ENCODE measurements around the gene PDXDC1. TPM values are rescaled to one million over a fixed set of nuclear protein-coding genes. Genes with fewer than 3 reads are reported as not detected.
A peak's percentile ranks its signal among the peaks of the same experiment; 100 is the strongest.
"Not testable (repeated sequence)": the region's sequence is repeated elsewhere in the genome, so short reads cannot be mapped to it uniquely, and the experiment has no call there.

Gene PDXDC1
- total RNA-seq, 1 experiment from 2014 or later: 32.8 TPM

- DNase-seq (ENCODE audit: low spot score): not testable (repeated sequence)
Measured at GRCh38 chr16:15134752-15135482, 160.1 kb downstream of the PDXDC1 start.

- not testable (repeated sequence) for DNase-seq (ENCODE audit: low spot score)
Measured at GRCh38 chr16:15135483-15136360, 160.9 kb downstream of the PDXDC1 start.

DNA sequence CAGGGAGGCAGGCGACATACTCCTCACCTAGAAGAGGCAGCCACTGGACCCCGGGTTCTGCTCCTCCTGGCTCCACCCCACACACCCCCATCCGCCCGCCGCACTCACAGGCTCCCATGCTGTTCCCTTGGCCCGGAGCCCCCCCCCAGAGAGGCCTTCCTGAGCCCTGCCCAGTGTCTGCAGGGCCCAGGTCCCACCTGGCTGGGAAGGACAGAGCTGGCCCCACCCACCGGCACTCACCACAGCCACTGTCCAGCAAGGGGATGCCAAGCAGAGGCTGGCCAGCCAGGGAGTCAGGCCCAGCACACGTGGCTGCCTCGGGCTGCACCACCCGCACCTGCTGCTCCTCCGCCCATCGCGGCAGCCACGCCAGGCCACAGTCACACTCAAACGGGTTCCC, 162.7 kb downstream of the PDXDC1 start:
- not testable (repeated sequence) for DNase-seq (ENCODE audit: low spot score)

DNA sequence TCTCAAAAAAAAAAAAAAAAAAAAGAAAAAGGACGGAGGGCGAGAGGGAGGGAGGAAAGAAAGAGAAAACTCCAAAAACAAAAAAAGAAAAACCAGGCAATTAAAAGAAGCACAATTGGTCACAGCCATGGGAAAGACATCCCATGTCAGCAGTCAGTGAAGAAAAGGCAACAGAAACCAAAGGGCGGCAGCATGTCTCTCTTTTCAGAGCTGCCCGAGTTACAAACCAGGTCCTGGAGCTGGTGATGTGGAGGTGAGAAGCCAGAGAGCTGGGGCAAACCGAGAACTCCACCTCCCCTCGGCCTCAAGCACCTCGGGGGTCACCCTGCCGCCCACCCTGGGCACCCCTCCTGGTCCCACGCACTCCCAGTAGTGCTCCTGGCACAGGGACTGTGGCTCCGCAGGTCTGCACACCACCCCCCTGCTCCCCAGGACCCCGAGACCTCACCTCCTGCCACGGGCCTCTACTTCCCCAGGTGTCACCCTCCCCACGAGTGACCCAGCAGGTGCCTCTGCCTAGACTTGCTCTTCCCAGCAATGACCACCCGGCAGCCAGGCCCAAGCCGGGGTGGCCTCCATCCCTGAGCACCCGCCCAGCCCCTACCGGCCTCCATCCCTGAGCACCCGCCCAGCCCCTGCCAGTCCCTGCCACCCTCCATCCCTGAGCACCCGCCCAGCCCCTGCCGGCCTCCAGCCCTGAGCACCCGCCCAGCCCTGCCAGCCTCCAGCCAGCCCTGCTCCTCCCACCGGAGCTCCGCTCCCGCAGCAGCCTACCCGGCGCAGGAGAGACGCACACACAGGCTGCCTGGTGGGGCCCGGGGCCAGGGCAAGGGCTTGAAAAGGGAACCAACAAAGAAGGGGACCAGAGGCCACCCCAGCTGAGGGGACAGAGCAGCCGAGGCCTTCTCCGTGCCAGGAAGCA, 165.9 kb downstream of the PDXDC1 start:
- DNase-seq (ENCODE audit: low spot score): not testable (repeated sequence)

- no peak for DNase-seq (ENCODE audit: low spot score)
Measured at GRCh38 chr16:15141586-15141985, 166.8 kb downstream of the PDXDC1 start.

GRCh38 chr16:15142107-15142890, 167.5 kb downstream of the PDXDC1 start:
- DNase-seq (ENCODE audit: low spot score): not testable (repeated sequence)

DNA sequence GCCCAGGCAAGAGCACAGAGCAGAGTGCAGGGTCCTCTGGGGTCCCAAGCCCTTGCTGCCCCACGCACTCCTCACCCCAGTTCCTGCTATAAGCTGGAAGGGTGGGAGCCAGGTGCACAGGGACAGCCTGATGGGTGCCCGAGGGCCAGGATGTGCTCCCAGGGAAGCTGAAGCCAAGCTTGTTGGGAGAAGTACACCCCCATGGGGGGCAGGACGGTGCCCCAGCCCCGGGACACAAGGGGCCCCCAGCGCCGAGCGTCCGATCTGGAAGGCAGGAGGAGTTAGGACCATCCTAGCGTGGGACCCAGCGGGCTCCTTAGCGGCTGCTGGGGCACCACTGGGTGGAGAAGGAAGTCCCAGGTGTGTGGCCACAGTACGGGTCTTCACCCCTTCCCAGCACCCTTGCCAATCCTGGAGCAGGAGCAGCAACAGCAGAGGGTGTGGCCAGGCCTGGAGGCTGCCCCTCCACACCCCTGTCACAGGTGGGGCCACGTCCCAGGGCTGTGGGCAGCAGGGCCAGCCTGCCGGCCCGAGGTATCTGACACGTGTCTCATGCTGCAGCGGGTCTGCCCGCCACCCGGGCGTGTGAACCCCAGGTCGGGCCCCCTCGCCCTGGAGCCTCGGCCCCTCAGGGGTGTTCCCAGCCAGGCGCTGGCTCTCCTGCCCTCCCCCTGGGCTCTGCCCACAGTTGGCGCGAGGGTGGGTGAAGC, 168.2 kb downstream of the PDXDC1 start:
- DNase-seq (ENCODE audit: low spot score): not testable (repeated sequence)

DNA sequence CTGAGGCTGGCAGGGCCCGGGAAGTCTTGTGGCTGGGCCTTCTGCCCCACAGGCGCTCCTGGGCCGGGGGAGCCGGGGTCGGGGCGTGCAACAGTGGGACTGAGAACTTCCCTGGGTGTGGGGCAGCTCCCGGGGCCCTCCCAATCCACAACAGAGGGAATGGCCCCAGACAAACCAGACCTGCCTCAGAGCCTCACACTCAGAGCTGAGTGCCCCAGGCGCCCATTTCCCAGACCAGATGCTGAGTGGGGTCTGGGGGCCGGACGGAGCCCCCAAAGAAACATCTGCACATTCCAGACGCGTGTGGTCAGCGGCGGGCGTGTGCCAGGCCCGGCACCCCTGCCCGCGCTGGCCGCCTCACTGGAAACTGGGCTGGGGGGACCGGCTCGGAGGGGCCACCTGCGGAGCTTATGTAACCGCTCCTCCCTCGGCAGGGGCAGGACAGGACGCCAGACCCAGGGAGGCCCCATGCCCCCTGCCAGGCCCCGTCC, 168.8 kb downstream of the PDXDC1 start:
- not testable (repeated sequence) for DNase-seq (ENCODE audit: low spot score)

- DNase-seq (ENCODE audit: low spot score): peak; percentile 5
Measured at GRCh38 chr16:15144092-15144631, 169.3 kb downstream of the PDXDC1 start.

- not testable (repeated sequence) for DNase-seq (ENCODE audit: low spot score)
Measured at GRCh38 chr16:15144781-15145417, 170.1 kb downstream of the PDXDC1 start.

GRCh38 chr16:15145418-15146263, 170.8 kb downstream of the PDXDC1 start:
- DNase-seq (ENCODE audit: low spot score): not testable (repeated sequence)

- DNase-seq (ENCODE audit: low spot score): not testable (repeated sequence)
Measured at GRCh38 chr16:15146264-15146662, 171.4 kb downstream of the PDXDC1 start.

DNA sequence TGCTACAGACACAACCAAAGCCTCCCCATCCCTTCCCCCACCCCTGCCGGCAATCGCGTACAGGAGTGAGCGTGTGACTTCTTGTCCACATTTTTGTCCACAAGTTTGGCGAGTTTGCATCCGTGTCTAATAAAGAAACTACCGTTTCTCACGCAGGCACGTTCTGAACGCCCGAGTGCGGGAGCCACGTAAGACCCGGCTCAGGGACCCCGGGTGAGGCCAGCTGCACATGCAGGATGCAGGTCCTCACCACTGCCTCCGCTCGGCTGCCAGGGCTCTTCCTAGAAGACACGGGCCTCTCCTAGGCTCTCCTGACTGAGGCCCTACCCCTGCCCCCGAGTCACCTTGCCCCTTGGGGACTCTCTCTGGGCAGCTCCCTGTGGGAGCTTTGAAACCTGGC, 174.0 kb downstream of the PDXDC1 start:
- not testable (repeated sequence) for DNase-seq (ENCODE audit: low spot score)

DNA sequence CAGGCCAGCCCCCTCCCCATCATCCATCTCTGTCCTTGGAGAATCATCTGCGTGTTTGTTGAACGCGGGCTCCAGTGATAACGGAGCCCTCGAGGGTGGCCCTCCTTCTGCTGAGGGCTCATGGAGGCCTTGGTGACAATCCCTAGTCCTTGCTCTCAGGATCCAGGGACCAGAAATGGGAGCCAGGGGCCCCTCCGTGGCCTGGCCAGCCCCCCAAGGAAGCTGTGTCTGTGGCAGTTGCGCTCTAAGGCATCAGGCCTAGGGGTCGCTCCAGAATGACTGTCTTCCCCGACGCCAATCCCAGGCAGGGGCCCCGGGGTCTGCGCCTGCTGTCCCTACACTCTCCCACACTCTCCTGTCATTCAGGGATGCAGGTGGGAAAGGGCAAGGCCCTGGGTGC, 174.4 kb downstream of the PDXDC1 start:
- DNase-seq (ENCODE audit: low spot score): not testable (repeated sequence)

GRCh38 chr16:15154005-15154404, 179.2 kb downstream of the PDXDC1 start:
- DNase-seq (ENCODE audit: low spot score): not testable (repeated sequence)

- peak; percentile 56 for DNase-seq (ENCODE audit: low spot score)
Measured at GRCh38 chr16:15154650-15155562, 180.1 kb downstream of the PDXDC1 start.

DNA sequence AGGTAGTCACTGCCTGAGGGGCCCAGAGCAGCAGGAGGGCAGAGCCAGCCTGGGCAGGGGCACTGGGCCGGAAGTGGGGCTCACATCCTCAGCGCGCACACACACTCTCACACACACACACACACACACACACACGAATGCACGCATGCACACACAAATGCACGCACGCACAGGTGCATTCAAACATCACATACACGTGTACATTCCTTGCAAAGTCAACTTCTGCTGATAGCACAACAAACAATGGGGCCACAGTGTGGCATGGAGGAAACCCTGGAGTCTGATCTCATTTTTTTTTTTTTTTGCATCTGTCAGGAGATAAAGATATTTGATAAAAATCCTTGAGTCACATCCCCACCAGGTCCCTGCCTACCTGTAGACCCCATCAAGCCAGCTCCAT, 182.8 kb downstream of the PDXDC1 start:
- DNase-seq (ENCODE audit: low spot score): not testable (repeated sequence)
